OCI-LY3 (cell line): ENCODE measurements around the gene USP53.

Source experiments
- H2AFZ ChIP-seq: fragments of 200-600, 300-600 bp; shearing (Covaris generic); 2 replicates; pipeline ENCODE4 v1.6.0; 2014; ENCODE audit warnings: antibody characterized with exemption, low read depth, low read length
- H3K27ac ChIP-seq: fragments of 200-600, 300-600 bp; sonication (generic); 2 replicates; pipeline ENCODE4 v1.5.1; 2014; ENCODE audit warnings: mild to moderate bottlenecking, low read length, moderate library complexity, mixed read lengths
- H3K27me3 ChIP-seq: fragments of 200-600, 300-600 bp; sonication (generic); 2 replicates; pipeline ENCODE4 v1.6.1; 2014; ENCODE audit warnings: low read depth, low read length, mixed read lengths
- H3K36me3 ChIP-seq: fragments of 200-600, 300-600 bp; sonication (generic); replicated peaks from 2 replicates; pipeline ENCODE3; 2014; ENCODE audit warnings: low read depth, low read length, mixed read lengths
- H3K4me1 ChIP-seq: fragments of 300-600, 200-600 bp; sonication (generic); 2 replicates; pipeline ENCODE4 v1.6.1; 2014; ENCODE audit warnings: low read length, mixed read lengths
- H3K4me2 ChIP-seq: fragments of 200-600, 300-600 bp; sonication (generic); 2 replicates; pipeline ENCODE4 v1.6.1; 2014; ENCODE audit warnings: low read length, mixed read lengths
- H3K4me3 ChIP-seq: fragments of 300-600, 200-600 bp; sonication (generic); 2 replicates; pipeline ENCODE4 v1.5.1; 2014; ENCODE audit warnings: antibody characterized with exemption, mild to moderate bottlenecking, low read length, moderate library complexity
- H3K79me2 ChIP-seq: fragments of 300-600, 200-600 bp; shearing (Covaris generic); 2 replicates; pipeline ENCODE4 v1.6.1; 2014; ENCODE audit warnings: mild to moderate bottlenecking, low read length, mixed read lengths
- H3K9ac ChIP-seq: fragments of 300-600, 200-600 bp; shearing (Covaris generic); 2 replicates; pipeline ENCODE4 v1.6.0; 2014; ENCODE audit warnings: mild to moderate bottlenecking, low read length, moderate library complexity
- H3K9me3 ChIP-seq: fragments of 200-600, 300-600 bp; shearing (Covaris generic); 2 replicates; pipeline ENCODE4 v1.6.1; 2014; ENCODE audit warnings: low read length, mixed read lengths; ENCODE audit not compliant: insufficient read depth
- H4K20me1 ChIP-seq: fragments of 200-600, 300-600 bp; sonication (generic); 2 replicates; pipeline ENCODE4 v1.6.1; 2016; ENCODE audit warnings: low read length, mixed read lengths; ENCODE audit not compliant: insufficient read depth
- CTCF ChIP-seq: fragments of 200-600, 300-600 bp; sonication (generic); IDR thresholded peaks from 2 replicates; pipeline ENCODE4 v1.5.1; 2014; ENCODE audit warnings: antibody characterized with exemption, low read length, low read depth
- EZH2phosphoT487 ChIP-seq: fragments of 200-600 bp; shearing (Covaris generic); IDR thresholded peaks from 2 replicates; pipeline ENCODE4 v1.6.1; 2018; ENCODE audit warnings: antibody characterized with exemption, mixed run types, low read depth

Gene USP53

GRCh38 chr4:119179011-119179410 is 33.5 kb upstream of the USP53 start:
- no peak overlapping the region for H2AFZ ChIP-seq
- H3K79me2 ChIP-seq, result no peaks in the 10 kb centered on the region
- H3K4me1 ChIP-seq, result no peaks in the 10 kb centered on the region
- H4K20me1 ChIP-seq, result no peaks in the 10 kb centered on the region
- no peak overlapping the region for H3K27ac ChIP-seq
- no peak overlapping the region for H3K9ac ChIP-seq
- H3K36me3 ChIP-seq, result no peaks in the 10 kb centered on the region
- H3K4me2 ChIP-seq, result no peak overlapping the region
- no peak overlapping the region for H3K4me3 ChIP-seq
- no peaks in the 10 kb centered on the region for H3K9me3 ChIP-seq
- H3K27me3 ChIP-seq, result peaks cover 5% of the 10 kb centered on the region; the same call in 1 of the 2 replicates
- no peak for TF ChIP-seq EZH2phosphoT487
- TF ChIP-seq CTCF, result no peak

GRCh38 chr4:119184128-119184527 is 28.4 kb upstream of the USP53 start:
- Histone ChIP-seq H3K27ac (no peak overlapping the region), H3K9ac (no peak overlapping the region)
- TF ChIP-seq EZH2phosphoT487 (no peak), CTCF (no peak)

GRCh38 chr4:119189638-119190037 is 22.9 kb upstream of the USP53 start:
- H3K36me3 ChIP-seq, result no peaks in the 10 kb centered on the region
- H3K9ac ChIP-seq, result no peak overlapping the region

More at GRCh38 chr4:119184128-119184527, 28.4 kb upstream of the USP53 start:
- H3K4me3 ChIP-seq, result no peak overlapping the region
- H4K20me1 ChIP-seq, result no peaks in the 10 kb centered on the region
- H2AFZ ChIP-seq, result no peak overlapping the region
- no peaks in the 10 kb centered on the region for H3K36me3 ChIP-seq
- no peak overlapping the region for H3K4me2 ChIP-seq
- H3K9me3 ChIP-seq, result no peaks in the 10 kb centered on the region
- no peaks in the 10 kb centered on the region for H3K79me2 ChIP-seq
- no peaks in the 10 kb centered on the region for H3K4me1 ChIP-seq
- peaks cover 5% of the 10 kb centered on the region; the same call in 1 of the 2 replicates for H3K27me3 ChIP-seq

GRCh38 chr4:119190354-119190753 is 22.2 kb upstream of the USP53 start:
- Histone ChIP-seq H3K36me3 (no peaks in the 10 kb centered on the region), H3K79me2 (no peaks in the 10 kb centered on the region), H3K27ac (no peak overlapping the region), H4K20me1 (no peaks in the 10 kb centered on the region), H3K27me3 (no peaks in the 10 kb centered on the region), H3K4me2 (no peak overlapping the region), H2AFZ (no peak overlapping the region), H3K4me3 (no peak overlapping the region), H3K9me3 (no peaks in the 10 kb centered on the region), H3K9ac (no peak overlapping the region), H3K4me1 (no peaks in the 10 kb centered on the region)
- TF ChIP-seq CTCF (no peak), EZH2phosphoT487 (no peak)

More at GRCh38 chr4:119189638-119190037, 22.9 kb upstream of the USP53 start:
- TF ChIP-seq CTCF (no peak), EZH2phosphoT487 (no peak)
- Histone ChIP-seq H3K9me3 (no peaks in the 10 kb centered on the region), H4K20me1 (no peaks in the 10 kb centered on the region), H3K4me1 (no peaks in the 10 kb centered on the region), H3K79me2 (no peaks in the 10 kb centered on the region), H3K4me2 (no peak overlapping the region), H2AFZ (no peak overlapping the region; the same call in 1 of the 2 replicates), H3K27ac (no peak overlapping the region), H3K4me3 (no peak overlapping the region), H3K27me3 (no peaks in the 10 kb centered on the region)
